Osteoblast (primary cell): ENCODE measurements around the gene CELSR1. TPM values are rescaled to one million over a fixed set of nuclear protein-coding genes. Genes with fewer than 3 reads are reported as not detected.

ENCODE experiments used
- DNase-seq: peaks from one replicate; pipeline ENCODE4 v3.0.0; 2011; ENCODE audit warnings: low spot score, mixed read lengths; ENCODE audit not compliant: insufficient read length; ENCODE audit errors: missing footprints
- H2AFZ ChIP-seq: 2 replicates; pipeline ENCODE4 v1.6.0; 2011; ENCODE audit warnings: mild to moderate bottlenecking, low read length
- H3K27ac ChIP-seq: 2 replicates; pipeline ENCODE4 v1.5.1; 2011; ENCODE audit warnings: mild to moderate bottlenecking, low read depth, low read length, moderate library complexity
- H3K27me3 ChIP-seq: 2 replicates; pipeline ENCODE4 v1.6.0; 2012; ENCODE audit warnings: mild to moderate bottlenecking, control low read depth, inconsistent platforms, low read length, moderate library complexity; ENCODE audit not compliant: insufficient read depth
- H3K36me3 ChIP-seq: 2 replicates; pipeline ENCODE4 v1.5.1; 2011; ENCODE audit warnings: mild to moderate bottlenecking, low read length, control low read depth, moderate library complexity; ENCODE audit not compliant: insufficient read depth
- H3K4me1 ChIP-seq: 2 replicates; pipeline ENCODE4 v1.5.1; 2011; ENCODE audit warnings: mild to moderate bottlenecking, low read length, control low read depth, moderate library complexity; ENCODE audit not compliant: insufficient read depth
- H3K4me2 ChIP-seq: 2 replicates; pipeline ENCODE4 v1.6.0; 2011; ENCODE audit warnings: mild to moderate bottlenecking, low read length; ENCODE audit not compliant: insufficient read depth
- H3K4me3 ChIP-seq: fragments of 200-600 bp; sonication (generic); 3 replicates; pipeline ENCODE4 v1.5.1; 2012; ENCODE audit warnings: mild to moderate bottlenecking, low read length, inconsistent platforms; ENCODE audit not compliant: insufficient read depth
- H3K79me2 ChIP-seq: 2 replicates; pipeline ENCODE4 v1.6.0; 2012; ENCODE audit warnings: mild to moderate bottlenecking, low read length, control low read depth, inconsistent platforms; ENCODE audit not compliant: insufficient read depth
- H3K9me3 ChIP-seq: 2 replicates; pipeline ENCODE4 v1.5.1; 2011; ENCODE audit warnings: low read depth, low read length, control low read depth
- H4K20me1 ChIP-seq: 2 replicates; pipeline ENCODE4 v1.6.0; 2012; ENCODE audit warnings: mild to moderate bottlenecking, low read length, control low read depth; ENCODE audit not compliant: insufficient read depth
- total RNA-seq: library from RNA; depleted of rRNA; stranded (reverse); fragments of >200 nt; gene quantifications from 2 replicates; pipeline ENCODE4 v1.2.3, GENCODE V29; 2012
- TF ChIP-seq, protein P1 (sequence below): IDR thresholded peaks from 2 replicates; pipeline ENCODE4 v1.5.1; 2011; ENCODE audit warnings: mild to moderate bottlenecking, low read depth, low read length, moderate library complexity; ENCODE audit errors: extremely low read depth

CELSR1 gene
- total RNA-seq, 1 donor, result 3.6 TPM

DNA sequence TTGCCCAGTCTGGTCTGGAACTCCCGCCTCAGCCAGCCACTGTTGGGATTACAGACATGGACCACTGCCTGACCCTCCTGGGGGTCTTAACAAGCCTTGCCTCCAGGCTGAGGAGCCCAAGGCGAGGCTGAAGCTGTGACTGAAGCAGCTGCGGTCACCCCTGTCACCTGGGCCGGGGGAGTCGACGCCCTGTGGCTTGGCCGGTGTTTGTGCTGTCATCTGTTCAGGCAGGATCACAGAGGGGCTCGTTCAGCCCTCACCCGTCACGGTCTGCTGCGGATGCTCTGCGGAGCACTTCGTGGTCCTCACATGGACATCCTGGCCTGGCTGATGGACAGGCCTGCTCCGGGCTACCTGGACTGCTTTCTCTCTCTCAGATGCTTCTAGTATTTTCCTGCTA is 178.1 kb downstream of the CELSR1 start:
- Histone ChIP-seq H3K36me3 (peaks cover 14% of the 10 kb centered on the region), H3K27me3 (peaks cover 10% of the 10 kb centered on the region), H3K9me3 (no peaks in the 10 kb centered on the region), H3K4me3 (no peak overlapping the region), H3K79me2 (no peaks in the 10 kb centered on the region), H2AFZ (no peak overlapping the region), H4K20me1 (peaks cover 14% of the 10 kb centered on the region), H3K4me2 (no peak overlapping the region), H3K4me1 (no peaks in the 10 kb centered on the region), H3K27ac (no peak overlapping the region)
- DNase-seq, result no peak
- TF ChIP-seq, protein P1, sequence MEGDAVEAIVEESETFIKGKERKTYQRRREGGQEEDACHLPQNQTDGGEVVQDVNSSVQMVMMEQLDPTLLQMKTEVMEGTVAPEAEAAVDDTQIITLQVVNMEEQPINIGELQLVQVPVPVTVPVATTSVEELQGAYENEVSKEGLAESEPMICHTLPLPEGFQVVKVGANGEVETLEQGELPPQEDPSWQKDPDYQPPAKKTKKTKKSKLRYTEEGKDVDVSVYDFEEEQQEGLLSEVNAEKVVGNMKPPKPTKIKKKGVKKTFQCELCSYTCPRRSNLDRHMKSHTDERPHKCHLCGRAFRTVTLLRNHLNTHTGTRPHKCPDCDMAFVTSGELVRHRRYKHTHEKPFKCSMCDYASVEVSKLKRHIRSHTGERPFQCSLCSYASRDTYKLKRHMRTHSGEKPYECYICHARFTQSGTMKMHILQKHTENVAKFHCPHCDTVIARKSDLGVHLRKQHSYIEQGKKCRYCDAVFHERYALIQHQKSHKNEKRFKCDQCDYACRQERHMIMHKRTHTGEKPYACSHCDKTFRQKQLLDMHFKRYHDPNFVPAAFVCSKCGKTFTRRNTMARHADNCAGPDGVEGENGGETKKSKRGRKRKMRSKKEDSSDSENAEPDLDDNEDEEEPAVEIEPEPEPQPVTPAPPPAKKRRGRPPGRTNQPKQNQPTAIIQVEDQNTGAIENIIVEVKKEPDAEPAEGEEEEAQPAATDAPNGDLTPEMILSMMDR, result no peak

DNA sequence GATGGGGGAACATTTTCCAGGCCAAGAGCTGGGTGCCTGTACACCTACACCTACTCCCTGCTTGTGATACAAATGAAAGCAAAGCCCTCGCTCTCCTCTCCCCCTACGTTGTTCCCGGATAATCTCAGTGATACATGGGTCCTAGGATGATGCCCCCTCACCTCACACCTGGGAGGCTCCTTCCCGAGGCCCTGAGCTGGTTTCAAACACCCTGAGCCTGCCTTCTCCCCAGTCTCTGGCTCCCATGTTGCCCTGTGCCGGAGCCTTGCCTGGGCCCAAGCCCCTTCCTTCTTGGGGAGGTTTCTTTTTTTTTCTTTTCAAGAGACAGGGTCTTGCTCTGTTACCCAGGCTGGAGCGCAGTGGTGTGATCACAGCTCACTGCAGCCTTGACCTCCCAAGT is 178.7 kb downstream of the CELSR1 start:
- H3K4me2 ChIP-seq, result no peak overlapping the region
- no peaks in the 10 kb centered on the region for H3K79me2 ChIP-seq
- no peaks in the 10 kb centered on the region for H3K4me1 ChIP-seq
- no peak overlapping the region for H2AFZ ChIP-seq
- peaks cover 19% of the 10 kb centered on the region for H4K20me1 ChIP-seq
- H3K27me3 ChIP-seq, result peaks cover 10% of the 10 kb centered on the region
- TF ChIP-seq, protein P1, result no peak
- no peak for DNase-seq
- no peak overlapping the region for H3K27ac ChIP-seq
- peaks cover 14% of the 10 kb centered on the region for H3K36me3 ChIP-seq
- no peaks in the 10 kb centered on the region for H3K9me3 ChIP-seq
- H3K4me3 ChIP-seq, result no peak overlapping the region

DNA sequence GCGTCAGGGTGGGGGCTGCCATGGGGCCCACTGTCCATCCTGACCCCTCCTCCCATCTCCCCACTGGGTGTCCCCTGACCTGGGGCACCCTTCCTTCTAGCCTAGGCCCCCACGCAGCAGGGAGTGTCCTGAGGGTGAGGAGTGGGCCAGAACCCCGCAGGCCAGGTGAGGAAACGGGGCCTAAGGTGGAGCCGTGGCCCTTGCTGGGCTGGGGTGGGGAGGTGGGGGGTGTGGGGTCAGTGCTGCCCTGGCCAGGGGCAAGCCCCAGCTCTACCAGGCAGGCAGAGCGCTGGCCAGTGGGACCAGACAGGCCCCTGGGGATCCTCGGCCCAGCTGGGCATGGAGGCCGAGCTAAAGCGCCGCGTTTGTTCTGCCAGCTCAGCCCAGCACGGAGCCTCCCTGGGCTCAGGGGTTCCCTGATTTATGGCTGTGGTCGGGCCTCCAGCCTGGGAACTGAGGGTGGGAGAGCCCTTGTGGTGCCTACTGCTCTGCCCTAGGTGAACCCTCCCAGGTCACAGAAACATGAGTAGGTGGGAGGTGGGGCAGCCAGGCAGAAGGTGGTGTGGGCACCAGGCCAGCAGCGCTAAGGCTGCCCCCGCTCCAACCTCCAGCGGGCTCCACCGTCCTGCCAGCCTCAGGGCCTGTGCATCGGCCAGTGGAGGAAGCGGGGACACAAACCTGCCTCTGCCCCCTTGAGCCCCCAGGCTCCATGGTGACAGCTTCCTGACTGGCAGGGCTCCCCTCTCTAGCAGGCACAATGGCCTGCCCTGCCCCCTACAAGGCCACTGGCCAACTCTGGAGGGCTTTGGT is 179.5 kb downstream of the CELSR1 start:
- Histone ChIP-seq H3K4me3 (no peak overlapping the region), H3K4me1 (no peaks in the 10 kb centered on the region), H3K27ac (no peak overlapping the region), H4K20me1 (peaks cover 25% of the 10 kb centered on the region), H3K4me2 (no peak overlapping the region), H3K79me2 (no peaks in the 10 kb centered on the region), H3K9me3 (no peaks in the 10 kb centered on the region), H2AFZ (no peak overlapping the region), H3K36me3 (peaks cover 15% of the 10 kb centered on the region), H3K27me3 (peaks cover 7% of the 10 kb centered on the region)
- TF ChIP-seq, protein P1, result no peak
- DNase-seq, result no peak
